OCI-LY7 (cell line): ENCODE data around the gene DUSP18.

Source experiments
- EZH2phosphoT487 ChIP-seq: fragments of 200-600 bp; sonication (generic); IDR thresholded peaks from 2 replicates; pipeline ENCODE4 v1.6.1; 2018; ENCODE audit warnings: low read depth, borderline replicate concordance, mild to moderate bottlenecking, mixed run types, antibody characterized with exemption, low read length, moderate library complexity, mixed read lengths
- TF ChIP-seq, protein P1 (sequence below): fragments of 200-600 bp; sonication (generic); conservative IDR thresholded peaks from 2 replicates; pipeline ENCODE4 v1.5.1; 2014; ENCODE audit warnings: mild to moderate bottlenecking, antibody characterized with exemption, low read length, moderate library complexity, mixed read lengths

- TF ChIP-seq, protein P1, sequence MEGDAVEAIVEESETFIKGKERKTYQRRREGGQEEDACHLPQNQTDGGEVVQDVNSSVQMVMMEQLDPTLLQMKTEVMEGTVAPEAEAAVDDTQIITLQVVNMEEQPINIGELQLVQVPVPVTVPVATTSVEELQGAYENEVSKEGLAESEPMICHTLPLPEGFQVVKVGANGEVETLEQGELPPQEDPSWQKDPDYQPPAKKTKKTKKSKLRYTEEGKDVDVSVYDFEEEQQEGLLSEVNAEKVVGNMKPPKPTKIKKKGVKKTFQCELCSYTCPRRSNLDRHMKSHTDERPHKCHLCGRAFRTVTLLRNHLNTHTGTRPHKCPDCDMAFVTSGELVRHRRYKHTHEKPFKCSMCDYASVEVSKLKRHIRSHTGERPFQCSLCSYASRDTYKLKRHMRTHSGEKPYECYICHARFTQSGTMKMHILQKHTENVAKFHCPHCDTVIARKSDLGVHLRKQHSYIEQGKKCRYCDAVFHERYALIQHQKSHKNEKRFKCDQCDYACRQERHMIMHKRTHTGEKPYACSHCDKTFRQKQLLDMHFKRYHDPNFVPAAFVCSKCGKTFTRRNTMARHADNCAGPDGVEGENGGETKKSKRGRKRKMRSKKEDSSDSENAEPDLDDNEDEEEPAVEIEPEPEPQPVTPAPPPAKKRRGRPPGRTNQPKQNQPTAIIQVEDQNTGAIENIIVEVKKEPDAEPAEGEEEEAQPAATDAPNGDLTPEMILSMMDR: no peak
- no peak for TF ChIP-seq EZH2phosphoT487
These were observed 26.7 kb downstream of the DUSP18 start for GRCh38 chr22:30640839-30641430.
